A549 (cell line): ENCODE results near the gene BEND5. TPM values are rescaled to one million over a fixed set of nuclear protein-coding genes. Genes with fewer than 3 reads are reported as not detected.

Experiments
- ATAC-seq, 2 experiments: fragments of 200-7000 bp in 1 of 2; fragments of >200 bp in 1 of 2; cut with Nextera tagmentation in 1 of 2; cut with Tn5 transposase in 1 of 2; 3 replicates each; pipeline versions ENCODE4 v1.8.0 to v1.9.1; 2018 to 2020; ENCODE audit warnings: mild to moderate bottlenecking in 1 of 2, moderate library complexity in 1 of 2
- CTCF ChIA-PET: fragments of 300-600 bp; sonication (Branson Sonifier 250); formaldehyde crosslinking; extraction: SDS; loops from one replicate; lab custom pipeline; 2021; ENCODE audit warnings: antibody characterized with exemption, inconsistent platforms; lab: Yijun Ruan, JAX
- POLR2A ChIA-PET: fragments of 350-600 bp; formaldehyde crosslinking; extraction: SDS; loops from one replicate; lab custom pipeline; 2021; ENCODE audit warnings: antibody characterized with exemption, inconsistent platforms; lab: Yijun Ruan, JAX
- DNase-seq, 2 experiments: peaks; one replicate each; pipeline versions ENCODE4 v3.0.0 to v3.0.0-alpha.2; 2011 to 2016; ENCODE audit warnings: low read depth in 1 of 2, low spot score in 1 of 2
- FAIRE-seq: peaks from 2 replicates; lab custom pipeline; 2011; peaks lifted over from hg19 to GRCh38; lab: Jason Lieb, UNC
- H3K27ac ChIP-seq, 2 experiments: fragments of >200 bp; sonication (Bioruptor Twin); formaldehyde crosslinking; 3 replicates each; pipeline ENCODE4 v1.5.1; 2016 to 2017
- H3K4me1 ChIP-seq: fragments of >200 bp; sonication (Bioruptor Twin); formaldehyde crosslinking; 3 replicates; pipeline ENCODE4 v1.6.1; 2016
- H3K4me2 ChIP-seq: fragments of >200 bp; sonication (Bioruptor Twin); formaldehyde crosslinking; 3 replicates; pipeline ENCODE4 v1.6.1; 2016
- H3K4me3 ChIP-seq: fragments of >200 bp; sonication (Bioruptor Twin); formaldehyde crosslinking; 3 replicates; pipeline ENCODE4 v1.5.1; 2016
- H3K9me3 ChIP-seq: fragments of >200 bp; sonication (Bioruptor Twin); formaldehyde crosslinking; 3 replicates; pipeline ENCODE4 v1.6.1; 2016
- ATOH8 ChIP-seq: fragments of 250-450 bp; sonication (Bioruptor Pico); IDR thresholded peaks from 2 replicates; pipeline ENCODE4 v1.5.0; 2020; ENCODE audit warnings: low read depth, mild to moderate bottlenecking, moderate library complexity
- BHLHE40 ChIP-seq: IDR thresholded peaks from 2 replicates; pipeline ENCODE4 v1.6.1; 2012; ENCODE audit warnings: low read depth, low read length, inconsistent platforms
- CBX8 ChIP-seq: fragments of 200-600 bp; sonication (generic); IDR thresholded peaks from 2 replicates; pipeline ENCODE4 v1.6.1; 2016
- EHMT2 ChIP-seq: fragments of 200-600 bp; sonication (generic); IDR thresholded peaks from 2 replicates; pipeline ENCODE4 v1.6.1; 2016; ENCODE audit warnings: antibody characterized with exemption, low read depth, mild to moderate bottlenecking, moderate library complexity
- FOSB ChIP-seq: fragments of 250-450 bp; sonication (Bioruptor Pico); IDR thresholded peaks from 2 replicates; pipeline ENCODE4 v1.5.0; 2020; ENCODE audit warnings: mild to moderate bottlenecking, moderate library complexity
- HEYL ChIP-seq: fragments of 250-450 bp; sonication (Bioruptor Pico); IDR thresholded peaks from 2 replicates; pipeline ENCODE4 v1.8.0; 2021; ENCODE audit warnings: mild to moderate bottlenecking, moderate library complexity
- HMGXB4 ChIP-seq: fragments of 250-450 bp; sonication (Bioruptor Pico); IDR thresholded peaks from 2 replicates; pipeline ENCODE4 v1.5.0; 2021; ENCODE audit warnings: mild to moderate bottlenecking, moderate library complexity, borderline replicate concordance
- JUN ChIP-seq, 2 experiments: fragments of >200 bp; sonication (Bioruptor Twin); formaldehyde crosslinking; IDR thresholded peaks; 2 replicates in 1 of 2; 3 replicates in 1 of 2; pipeline ENCODE4 v1.6.1; 2016 to 2017
- JUNB ChIP-seq: fragments of >200 bp; sonication (Bioruptor Twin); formaldehyde crosslinking; IDR thresholded peaks from 2 replicates; pipeline ENCODE4 v1.6.1; 2016
- KDM5A ChIP-seq: fragments of 200-600 bp; sonication (generic); IDR thresholded peaks from 2 replicates; pipeline ENCODE4 v1.6.1; 2016; ENCODE audit warnings: antibody characterized with exemption, mild to moderate bottlenecking
- MYC ChIP-seq: IDR thresholded peaks from 2 replicates; pipeline ENCODE4 v1.6.1; 2012; ENCODE audit warnings: mild to moderate bottlenecking, inconsistent platforms, low read length, improper control_type of control experiment, borderline replicate concordance
- NFE2L2 ChIP-seq: fragments of 150-350 bp; conservative IDR thresholded peaks from 2 replicates; pipeline ENCODE4 v1.6.1; 2014; ENCODE audit warnings: low read length
- PBX3 ChIP-seq: IDR thresholded peaks from 2 replicates; pipeline ENCODE4 v1.6.1; 2012
- POLR2A ChIP-seq: IDR thresholded peaks from 2 replicates; pipeline ENCODE4 v1.6.1; 2012; ENCODE audit warnings: mild to moderate bottlenecking, low read length
- POLR2AphosphoS2 ChIP-seq: conservative IDR thresholded peaks from 2 replicates; pipeline ENCODE4 v1.6.1; 2012; ENCODE audit warnings: low read length, improper control_type of control experiment, inconsistent platforms
- RFX5 ChIP-seq: fragments of 450-650 bp; IDR thresholded peaks from 2 replicates; pipeline ENCODE4 v1.7.1; 2014; ENCODE audit warnings: antibody characterized with exemption, mild to moderate bottlenecking, moderate library complexity
- SMC3 ChIP-seq: fragments of >200 bp; sonication (Bioruptor Twin); formaldehyde crosslinking; IDR thresholded peaks from 3 replicates; pipeline ENCODE4 v1.6.1; 2018; ENCODE audit warnings: inconsistent platforms
- TFCP2L1 ChIP-seq: fragments of 250-450 bp; sonication (Bioruptor Pico); IDR thresholded peaks from 2 replicates; pipeline ENCODE4 v1.5.0; 2021; ENCODE audit warnings: mild to moderate bottlenecking
- TP53 ChIP-seq: fragments of 250-450 bp; sonication (Bioruptor Pico); IDR thresholded peaks from 2 replicates; pipeline ENCODE4 v1.5.0; 2021; ENCODE audit warnings: mild to moderate bottlenecking, moderate library complexity
- USF2 ChIP-seq: fragments of 450-650 bp; IDR thresholded peaks from 2 replicates; pipeline ENCODE4 v1.6.1; 2014; ENCODE audit warnings: antibody characterized with exemption
- ZC3H11A ChIP-seq: fragments of 450-650 bp; IDR thresholded peaks from 2 replicates; pipeline ENCODE4 v1.6.1; 2014; ENCODE audit warnings: antibody characterized with exemption, mild to moderate bottlenecking
- ZFP36 ChIP-seq: fragments of 450-650 bp; IDR thresholded peaks from 2 replicates; pipeline ENCODE4 v1.6.1; 2014; ENCODE audit warnings: borderline replicate concordance; ENCODE audit not compliant: partially characterized antibody
- WGBS: methylation state at CpG from one replicate; pipeline ENCODE4 v1.1.6; 2017; ENCODE audit errors: missing lambda C conversion rate; 5-methylcytosine and 5-hydroxymethylcytosine counted together
- polyA plus RNA-seq, 4 experiments: library from polyadenylated mRNA; depleted of rRNA in 3 of 4; stranded (reverse); fragments of >200 nt; fragmentation: RNase III in 1 of 4; extraction: RNeasy Plus Mini Kit Qiagen cat#74134 plus additional on column Dnase treatment in 1 of 4; gene quantifications; 2 replicates in 3 of 4; 3 replicates in 1 of 4; pipeline ENCODE4 v1.2.3, GENCODE V29; 2011 to 2017

BEND5 gene
- polyA plus RNA-seq, 2 of the 4 experiments (the other 2 are of a cell fraction): not detected

- Histone ChIP-seq H3K9me3 (no peaks in the 10 kb centered on the region), H3K4me2 (no peak overlapping the region), H3K27ac (no peak overlapping the region), H3K4me1 (no peaks in the 10 kb centered on the region), H3K4me3 (no peak overlapping the region)
- no peak for DNase-seq
- FAIRE-seq: no peak
- TF ChIP-seq EHMT2 (no peak), ZC3H11A (no peak), POLR2AphosphoS2 (no peak), ATOH8 (no peak), TP53 (CRISPR knock-in tag) (no peak), TFCP2L1 (CRISPR knock-in tag) (no peak)
- TF ChIP-seq, all 56 proteins: peak for 0
- POLR2A ChIA-PET: no interaction called here
- WGBS: 42% methylated on average over 3 of the region's 3 CpGs
- ATAC-seq: no peak
- CTCF ChIA-PET: interaction anchor here (0.9 to 1.7 kb wide), 2 partner anchors 131 to 134 kb away, joined by 3 to 7 read pairs; no protein-coding TSS in a partner anchor
Observed at GRCh38 chr1:48808496-48808895, 31.8 kb upstream of the BEND5 start.

- ChIA-PET CTCF (no interaction called here), POLR2A (no interaction called here)
- 0% methylated on average over 3 of the region's 4 CpGs for WGBS
- Histone ChIP-seq H3K9me3 (no peaks in the 10 kb centered on the region), H3K27ac (no peak overlapping the region), H3K4me2 (no peak overlapping the region), H3K4me1 (no peaks in the 10 kb centered on the region), H3K4me3 (no peak overlapping the region)
- ATAC-seq (no peak), FAIRE-seq (no peak), DNase-seq (no peak)
- no peak for TF ChIP-seq MYC
- no peak for TF ChIP-seq FOSB
- TF ChIP-seq JUN (IDR thresholded peaks at IDR 0.05): no peak
- no peak for TF ChIP-seq HEYL
- TF ChIP-seq NFE2L2: no peak
Observed at GRCh38 chr1:48807554-48808260, 31.0 kb upstream of the BEND5 start.

GRCh38 chr1:48803474-48803873 is 26.8 kb upstream of the BEND5 start:
- Histone ChIP-seq H3K4me1 (no peaks in the 10 kb centered on the region), H3K9me3 (no peaks in the 10 kb centered on the region), H3K27ac (no peak overlapping the region), H3K4me2 (no peak overlapping the region), H3K4me3 (no peak overlapping the region)
- POLR2A ChIA-PET: no interaction called here
- DNase-seq (no peak), FAIRE-seq (no peak), ATAC-seq (no peak)
- TF ChIP-seq JUNB: no peak
- TF ChIP-seq USF2: no peak
- TF ChIP-seq ZFP36: no peak
- TF ChIP-seq ZC3H11A: no peak
- TF ChIP-seq TP53 (CRISPR knock-in tag): no peak
- no peak for TF ChIP-seq BHLHE40
- no peak for TF ChIP-seq PBX3
- TF ChIP-seq CBX8: no peak
- no peak for TF ChIP-seq HEYL
- TF ChIP-seq EHMT2: no peak
- TF ChIP-seq NFE2L2: no peak
- TF ChIP-seq SMC3: no peak
- no peak for TF ChIP-seq KDM5A
- no peak for TF ChIP-seq HMGXB4
- TF ChIP-seq RFX5: no peak
- TF ChIP-seq POLR2A: no peak
- CTCF ChIA-PET: no interaction called here
